Right lobe of liver (tissue), 4 donors: Measurements from ENCODE around the gene IL1RN.

Experiments used
- POLR2A ChIP-seq: fragments of 450-650 bp; IDR thresholded peaks from one replicate; pipeline ENCODE4 v1.6.1; 2017; ENCODE audit warnings: antibody characterized with exemption, mild to moderate bottlenecking
- TF ChIP-seq, protein P1 (sequence below), 4 donors: fragments of 200-600 bp in 3 of 4; fragments of 450-650 bp in 1 of 4; IDR thresholded peaks; one replicate each; pipeline versions ENCODE4 v1.5.1 to v1.8.0; 2016 to 2022; ENCODE audit warnings: antibody characterized with exemption in 4 of 4, mild to moderate bottlenecking in 2 of 4
- donor health status: DM: no; HTN: no; CAD: no.
- donor health status: DM: no; HTN: no; CAD: no.
- donor health status: DM: no; HTN: yes; CAD: no.

GRCh38 chr2:113124181-113124961, 3.0 kb upstream of the IL1RN start:
- TF ChIP-seq, protein P1, sequence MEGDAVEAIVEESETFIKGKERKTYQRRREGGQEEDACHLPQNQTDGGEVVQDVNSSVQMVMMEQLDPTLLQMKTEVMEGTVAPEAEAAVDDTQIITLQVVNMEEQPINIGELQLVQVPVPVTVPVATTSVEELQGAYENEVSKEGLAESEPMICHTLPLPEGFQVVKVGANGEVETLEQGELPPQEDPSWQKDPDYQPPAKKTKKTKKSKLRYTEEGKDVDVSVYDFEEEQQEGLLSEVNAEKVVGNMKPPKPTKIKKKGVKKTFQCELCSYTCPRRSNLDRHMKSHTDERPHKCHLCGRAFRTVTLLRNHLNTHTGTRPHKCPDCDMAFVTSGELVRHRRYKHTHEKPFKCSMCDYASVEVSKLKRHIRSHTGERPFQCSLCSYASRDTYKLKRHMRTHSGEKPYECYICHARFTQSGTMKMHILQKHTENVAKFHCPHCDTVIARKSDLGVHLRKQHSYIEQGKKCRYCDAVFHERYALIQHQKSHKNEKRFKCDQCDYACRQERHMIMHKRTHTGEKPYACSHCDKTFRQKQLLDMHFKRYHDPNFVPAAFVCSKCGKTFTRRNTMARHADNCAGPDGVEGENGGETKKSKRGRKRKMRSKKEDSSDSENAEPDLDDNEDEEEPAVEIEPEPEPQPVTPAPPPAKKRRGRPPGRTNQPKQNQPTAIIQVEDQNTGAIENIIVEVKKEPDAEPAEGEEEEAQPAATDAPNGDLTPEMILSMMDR (IDR thresholded peaks at IDR 0.05), result no peak
- TF ChIP-seq POLR2A, result peak; percentile 13
